ENCODE measurements around the gene KCNH8. TPM values are rescaled to one million over a fixed set of nuclear protein-coding genes. Genes with fewer than 3 reads are reported as not detected.

The KCNH8 gene
- total RNA-seq, 1 donor = 1.0 TPM

DNA sequence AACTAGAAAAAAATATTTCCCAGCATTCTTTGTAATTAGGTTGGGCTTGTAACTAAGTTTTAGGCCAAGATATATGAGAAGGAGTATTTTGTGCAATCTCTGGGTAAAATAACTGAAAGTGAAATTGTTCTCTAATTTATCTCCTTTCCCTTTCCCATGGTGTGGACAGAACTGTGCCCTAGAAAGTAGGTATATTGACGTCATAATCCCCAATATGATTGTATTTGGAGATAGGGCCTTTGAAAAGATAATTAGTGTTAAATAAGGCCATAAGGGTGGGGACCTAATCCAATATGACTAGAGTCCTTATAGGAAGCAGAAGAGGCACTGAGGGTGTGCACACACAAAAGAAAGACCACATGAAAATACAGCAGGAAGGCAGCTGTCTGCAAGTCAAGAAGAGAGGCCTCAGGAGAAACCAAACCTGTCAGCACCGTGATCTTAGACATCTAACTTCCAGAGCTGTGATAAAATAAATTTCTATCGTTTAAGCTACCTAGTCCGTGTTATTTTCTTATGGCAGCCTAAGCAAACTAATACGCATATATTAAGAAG is 106.6 kb downstream of the KCNH8 start:
- Histone ChIP-seq H3K27me3 (ENCODE audit: insufficient read depth, low read length) (no peaks in the 10 kb centered on the region), H3K4me3 (ENCODE audit: low read length) (no peak overlapping the region), H3K4me1 (ENCODE audit: insufficient read depth, low read length) (no peaks in the 10 kb centered on the region), H3K9me3 (ENCODE audit: low read depth, low read length) (no peaks in the 10 kb centered on the region)

DNA sequence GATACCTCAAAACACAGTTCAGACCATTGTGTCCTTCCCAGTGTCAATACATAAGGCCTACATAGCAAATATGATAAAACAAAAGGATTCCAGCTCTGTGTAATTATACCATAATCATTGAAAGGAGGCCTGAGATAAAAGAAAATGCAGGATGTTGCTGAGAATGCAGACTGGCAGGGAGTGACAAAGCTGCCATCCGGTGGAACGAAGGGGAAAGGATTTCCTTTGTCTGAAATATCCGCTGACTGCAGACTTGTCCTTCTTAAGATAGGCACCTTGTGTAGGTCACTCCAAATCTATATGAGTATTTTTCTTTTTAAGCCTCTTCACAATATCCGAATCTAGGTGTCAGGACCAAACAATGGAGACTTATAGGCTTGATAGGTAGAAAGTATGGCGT is 108.0 kb downstream of the KCNH8 start:
- Histone ChIP-seq H3K4me3 (ENCODE audit: low read length) (no peak overlapping the region), H3K4me1 (ENCODE audit: insufficient read depth, low read length) (no peaks in the 10 kb centered on the region), H3K9me3 (ENCODE audit: low read depth, low read length) (no peaks in the 10 kb centered on the region), H3K27me3 (ENCODE audit: insufficient read depth, low read length) (no peaks in the 10 kb centered on the region)

DNA sequence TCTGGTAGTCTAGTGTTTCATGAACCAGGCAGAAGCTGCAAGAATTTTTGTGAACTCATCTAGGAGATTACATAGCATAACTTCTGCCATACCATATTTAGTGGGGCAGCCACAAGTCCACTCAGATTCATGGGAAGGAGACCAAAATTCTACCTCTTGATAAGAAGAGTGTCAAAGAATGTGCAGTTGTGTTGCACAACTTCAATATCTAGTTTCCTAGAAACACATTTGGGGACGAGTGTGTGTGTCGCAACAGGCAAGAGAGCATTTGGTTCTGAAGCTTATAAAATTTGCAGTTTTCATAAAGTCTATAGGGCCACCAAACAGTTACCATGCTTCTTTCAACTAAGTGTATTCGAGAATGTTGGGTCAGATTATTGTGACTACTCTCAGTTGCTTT is 115.3 kb downstream of the KCNH8 start:
- Histone ChIP-seq H3K9me3 (ENCODE audit: low read depth, low read length) (no peaks in the 10 kb centered on the region), H3K4me1 (ENCODE audit: insufficient read depth, low read length) (peaks cover 6% of the 10 kb centered on the region), H3K27me3 (ENCODE audit: insufficient read depth, low read length) (no peaks in the 10 kb centered on the region), H3K4me3 (ENCODE audit: low read length) (no peak overlapping the region)

DNA sequence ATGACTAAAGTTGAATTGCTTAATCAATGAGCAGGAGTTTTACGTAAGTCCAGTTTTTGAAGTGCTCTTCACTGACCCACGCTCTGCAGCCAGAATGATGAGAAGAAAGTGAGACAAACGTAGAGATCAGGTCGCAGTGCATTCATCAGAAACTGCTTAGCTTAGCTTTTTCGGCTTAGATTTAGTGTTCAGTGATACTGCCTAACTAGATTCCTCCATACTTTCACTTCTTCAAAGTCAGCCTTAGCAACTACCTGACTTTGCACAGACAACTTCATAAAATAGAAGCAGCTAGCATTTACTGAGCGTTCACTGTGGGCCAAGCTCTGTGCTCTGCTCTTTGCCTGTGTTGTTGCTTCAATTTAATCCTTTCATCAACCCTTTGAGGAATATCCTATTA is 116.1 kb downstream of the KCNH8 start:
- no peaks in the 10 kb centered on the region for H3K9me3 ChIP-seq (ENCODE audit: low read depth, low read length)
- H3K4me3 ChIP-seq (ENCODE audit: low read length) = no peak overlapping the region
- no peaks in the 10 kb centered on the region for H3K27me3 ChIP-seq (ENCODE audit: insufficient read depth, low read length)
- peaks cover 6% of the 10 kb centered on the region for H3K4me1 ChIP-seq (ENCODE audit: insufficient read depth, low read length)

DNA sequence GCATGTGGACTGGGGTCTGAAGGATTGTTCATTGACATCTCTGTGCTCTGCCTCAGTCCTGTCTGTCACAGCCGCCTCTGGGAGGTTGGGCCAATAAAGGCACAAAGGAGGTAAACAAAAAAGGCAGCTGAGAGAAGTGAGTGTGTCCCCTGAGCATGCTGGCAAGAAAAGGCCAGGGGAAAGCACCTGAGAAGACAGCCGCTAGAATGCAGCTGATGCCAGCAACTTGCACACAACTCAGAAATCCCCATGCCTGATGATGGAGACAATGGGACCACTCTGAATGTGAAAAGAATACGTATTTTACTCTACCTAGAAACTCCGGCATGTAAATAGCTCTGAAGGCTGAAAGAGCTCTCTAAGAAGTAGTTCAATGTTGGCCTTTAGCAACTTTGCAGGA is 118.7 kb downstream of the KCNH8 start:
- no peaks in the 10 kb centered on the region for H3K9me3 ChIP-seq (ENCODE audit: low read depth, low read length)
- peaks cover 6% of the 10 kb centered on the region for H3K4me1 ChIP-seq (ENCODE audit: insufficient read depth, low read length)
- no peaks in the 10 kb centered on the region for H3K27me3 ChIP-seq (ENCODE audit: insufficient read depth, low read length)
- H3K4me3 ChIP-seq (ENCODE audit: low read length) = no peak overlapping the region

DNA sequence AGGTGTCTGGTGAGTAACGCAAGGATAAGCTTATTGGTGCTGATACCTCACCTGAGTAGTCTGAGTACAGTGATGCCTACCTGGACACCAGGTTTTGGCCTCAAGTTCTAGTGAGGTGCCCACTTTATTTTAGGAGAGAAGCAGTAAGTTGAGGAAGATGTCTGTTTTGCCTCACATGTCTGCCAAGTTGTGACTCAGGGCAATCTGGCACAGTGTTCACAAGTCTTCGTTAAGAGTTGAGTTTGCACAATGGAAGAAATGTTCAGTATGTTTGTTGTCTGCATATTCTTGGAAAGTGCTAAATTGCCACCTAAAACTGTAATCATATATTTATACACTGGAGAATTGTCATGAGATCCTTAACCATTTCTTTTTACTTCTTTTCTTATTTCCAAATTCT is 122.2 kb downstream of the KCNH8 start:
- Histone ChIP-seq H3K9me3 (ENCODE audit: low read depth, low read length) (no peaks in the 10 kb centered on the region), H3K27me3 (ENCODE audit: insufficient read depth, low read length) (no peaks in the 10 kb centered on the region), H3K4me1 (ENCODE audit: insufficient read depth, low read length) (no peaks in the 10 kb centered on the region), H3K4me3 (ENCODE audit: low read length) (no peak overlapping the region)

DNA sequence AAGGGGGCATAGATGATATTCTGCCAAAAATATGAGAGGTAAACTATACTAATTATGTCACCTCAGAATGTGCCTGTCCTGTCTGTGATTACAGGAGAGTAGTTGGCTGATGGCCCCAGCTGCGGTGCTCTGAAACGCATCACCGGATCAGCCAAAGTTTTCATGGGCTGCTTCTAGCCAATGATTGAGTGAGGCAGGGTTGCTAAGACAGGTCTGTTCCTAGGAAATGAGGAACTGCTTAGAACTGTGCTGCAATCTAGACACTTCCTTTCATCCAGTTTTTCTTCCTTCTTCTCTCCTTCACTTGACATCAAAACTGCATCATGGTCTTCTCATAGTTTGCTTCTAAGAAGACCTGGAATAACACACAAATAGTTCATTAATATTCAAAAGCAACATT is 124.0 kb downstream of the KCNH8 start:
- H3K9me3 ChIP-seq (ENCODE audit: low read depth, low read length) = no peaks in the 10 kb centered on the region
- no peaks in the 10 kb centered on the region for H3K4me1 ChIP-seq (ENCODE audit: insufficient read depth, low read length)
- no peak overlapping the region for H3K4me3 ChIP-seq (ENCODE audit: low read length)
- no peaks in the 10 kb centered on the region for H3K27me3 ChIP-seq (ENCODE audit: insufficient read depth, low read length)

DNA sequence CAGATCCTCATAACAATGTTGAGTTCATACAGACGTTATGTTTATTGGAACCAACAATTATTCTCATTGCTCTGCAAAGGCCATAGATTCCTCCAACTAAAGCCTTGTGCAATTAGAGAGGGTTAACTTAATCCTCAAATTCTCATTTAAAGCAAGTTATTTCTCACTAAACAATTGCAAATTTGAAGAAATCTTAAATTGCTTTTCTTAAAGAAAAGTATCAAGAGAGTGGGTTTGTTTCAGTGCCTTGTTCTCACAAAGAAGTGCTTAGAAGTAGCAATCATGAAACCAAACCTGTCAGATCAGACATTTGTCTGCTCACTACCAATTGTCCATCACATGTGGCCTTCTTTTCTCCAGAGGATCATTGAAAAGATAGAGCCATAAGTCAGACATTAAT is 124.8 kb downstream of the KCNH8 start:
- Histone ChIP-seq H3K4me1 (ENCODE audit: insufficient read depth, low read length) (no peaks in the 10 kb centered on the region), H3K9me3 (ENCODE audit: low read depth, low read length) (no peaks in the 10 kb centered on the region), H3K4me3 (ENCODE audit: low read length) (no peak overlapping the region), H3K27me3 (ENCODE audit: insufficient read depth, low read length) (no peaks in the 10 kb centered on the region)

DNA sequence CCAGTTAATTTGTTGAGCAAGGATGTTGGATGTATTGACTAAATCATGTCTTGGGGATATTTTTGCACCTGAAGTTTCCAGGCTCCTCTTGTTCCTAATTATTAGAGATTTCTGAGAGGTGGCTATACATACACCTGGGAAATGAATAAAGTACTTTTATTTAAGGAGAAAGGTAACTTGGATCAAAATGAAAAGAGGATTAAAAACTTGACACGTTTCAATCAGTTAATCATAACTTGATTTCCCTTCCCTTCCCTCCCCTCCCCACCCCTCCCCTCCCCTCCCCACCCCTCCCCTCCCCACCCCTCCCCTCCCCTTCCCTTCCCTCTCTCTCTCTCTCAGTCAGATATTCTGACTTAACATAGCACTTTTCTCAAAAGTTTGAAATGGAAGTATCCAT is 126.3 kb downstream of the KCNH8 start:
- no peaks in the 10 kb centered on the region for H3K27me3 ChIP-seq (ENCODE audit: insufficient read depth, low read length)
- no peaks in the 10 kb centered on the region for H3K4me1 ChIP-seq (ENCODE audit: insufficient read depth, low read length)
- no peaks in the 10 kb centered on the region for H3K9me3 ChIP-seq (ENCODE audit: low read depth, low read length)
- H3K4me3 ChIP-seq (ENCODE audit: low read length) = no peak overlapping the region

DNA sequence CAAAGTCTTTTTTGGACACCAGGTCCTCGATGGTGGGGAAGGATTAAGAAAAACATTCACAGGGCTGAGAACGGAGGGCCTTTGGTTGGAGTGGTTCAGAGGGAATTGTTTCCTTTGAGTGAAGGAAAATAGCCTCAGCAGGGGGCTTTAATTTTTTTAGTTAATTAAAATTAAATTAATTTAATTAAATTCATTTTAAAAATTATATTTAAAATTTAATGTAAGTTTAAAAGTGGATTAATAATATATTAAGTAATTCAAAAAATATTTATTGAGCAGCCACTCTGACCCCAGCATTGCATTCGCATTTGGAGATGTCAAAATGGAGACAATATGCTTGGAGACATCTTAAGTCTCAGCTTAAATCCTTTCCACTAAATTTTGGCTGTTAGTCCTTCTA is 136.7 kb downstream of the KCNH8 start:
- Histone ChIP-seq H3K9me3 (ENCODE audit: low read depth, low read length) (no peaks in the 10 kb centered on the region), H3K27me3 (ENCODE audit: insufficient read depth, low read length) (no peaks in the 10 kb centered on the region), H3K4me3 (ENCODE audit: low read length) (no peak overlapping the region), H3K4me1 (ENCODE audit: insufficient read depth, low read length) (no peaks in the 10 kb centered on the region)

DNA sequence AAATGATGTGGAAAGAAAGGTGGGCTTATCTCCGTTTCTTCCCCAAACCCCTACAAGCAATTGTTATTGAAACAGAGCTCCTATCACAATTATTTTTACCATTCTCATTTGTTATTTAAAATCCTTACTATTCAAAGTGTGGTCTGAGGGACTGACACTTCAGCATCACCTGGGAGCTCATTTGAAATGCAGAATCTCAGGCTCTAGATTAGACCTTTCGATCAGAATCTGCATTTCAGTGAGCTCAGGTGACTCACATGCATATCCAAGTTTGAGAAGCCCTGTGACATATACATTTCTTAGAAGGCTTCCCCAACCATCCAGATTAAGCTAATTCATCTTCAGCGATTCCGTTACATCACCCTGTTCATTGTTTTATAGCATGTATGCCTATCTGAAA is 145.0 kb downstream of the KCNH8 start:
- Histone ChIP-seq H3K9me3 (ENCODE audit: low read depth, low read length) (no peaks in the 10 kb centered on the region), H3K27me3 (ENCODE audit: insufficient read depth, low read length) (no peaks in the 10 kb centered on the region), H3K4me1 (ENCODE audit: insufficient read depth, low read length) (no peaks in the 10 kb centered on the region), H3K4me3 (ENCODE audit: low read length) (no peak overlapping the region)

DNA sequence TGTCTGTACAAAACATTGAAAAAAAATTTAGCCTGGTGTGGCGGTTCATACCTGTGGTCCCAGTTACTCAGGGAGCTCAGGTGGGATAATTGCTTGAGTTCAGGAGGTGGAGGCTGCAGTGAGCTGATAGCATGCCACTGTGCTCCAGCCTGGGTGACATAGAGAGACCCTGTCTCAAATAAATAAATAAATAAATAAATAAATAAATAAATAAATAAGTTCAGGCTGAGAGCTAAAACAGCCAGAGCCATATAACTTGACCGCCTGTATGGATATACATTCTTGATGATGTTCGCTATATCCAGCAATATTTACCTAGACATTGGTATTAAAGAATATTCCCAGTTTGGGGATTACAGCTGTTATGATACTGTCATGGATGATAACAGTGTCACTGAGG is 146.9 kb downstream of the KCNH8 start:
- Histone ChIP-seq H3K4me3 (ENCODE audit: low read length) (no peak overlapping the region), H3K27me3 (ENCODE audit: insufficient read depth, low read length) (no peaks in the 10 kb centered on the region), H3K4me1 (ENCODE audit: insufficient read depth, low read length) (no peaks in the 10 kb centered on the region)

DNA sequence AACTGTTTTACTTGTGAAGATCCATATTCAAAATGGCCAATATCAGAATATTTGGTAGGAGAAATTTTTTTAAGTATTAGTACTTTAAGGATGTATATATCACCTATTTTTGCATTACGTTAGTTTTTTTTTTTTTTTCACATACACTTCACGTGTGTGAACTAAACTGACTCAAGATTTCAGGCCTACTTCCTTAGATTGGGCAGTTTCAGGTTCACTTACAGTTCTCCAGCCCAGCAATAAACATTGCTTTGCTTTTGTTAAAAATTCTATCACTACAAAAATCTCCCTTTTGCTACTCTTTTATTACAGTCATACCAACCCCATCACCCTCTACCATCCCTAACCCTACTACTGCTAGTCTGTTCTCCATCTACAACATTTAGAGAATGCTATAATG is 183.6 kb downstream of the KCNH8 start:
- Histone ChIP-seq H3K4me1 (ENCODE audit: insufficient read depth, low read length) (no peaks in the 10 kb centered on the region), H3K9me3 (ENCODE audit: low read depth, low read length) (no peaks in the 10 kb centered on the region), H3K4me3 (ENCODE audit: low read length) (no peak overlapping the region), H3K27me3 (ENCODE audit: insufficient read depth, low read length) (no peaks in the 10 kb centered on the region)

More for the DNA sequence above, 146.9 kb downstream of the KCNH8 start:
- no peaks in the 10 kb centered on the region for H3K9me3 ChIP-seq (ENCODE audit: low read depth, low read length)

DNA sequence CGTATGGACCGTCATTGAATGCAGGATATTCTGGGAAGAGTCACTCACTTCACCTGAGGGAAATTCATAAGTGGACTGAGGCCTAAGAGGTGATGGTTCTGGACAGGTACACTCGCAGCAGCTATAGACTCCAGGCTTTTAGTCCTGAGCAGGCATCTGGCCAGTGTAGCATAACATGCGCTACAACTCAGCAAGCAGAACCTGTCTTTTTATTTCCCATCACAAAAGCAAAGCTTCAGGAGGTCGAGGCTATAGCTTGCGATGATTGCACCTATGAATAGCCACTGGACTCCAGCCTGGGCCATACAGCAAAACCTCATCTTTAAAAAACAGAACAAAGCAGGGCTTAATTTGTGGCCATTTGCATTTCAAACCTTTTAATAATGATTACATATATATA is 185.8 kb downstream of the KCNH8 start:
- no peaks in the 10 kb centered on the region for H3K27me3 ChIP-seq (ENCODE audit: insufficient read depth, low read length)
- H3K4me1 ChIP-seq (ENCODE audit: insufficient read depth, low read length) = no peaks in the 10 kb centered on the region
- H3K9me3 ChIP-seq (ENCODE audit: low read depth, low read length) = no peaks in the 10 kb centered on the region
- H3K4me3 ChIP-seq (ENCODE audit: low read length) = no peak overlapping the region

DNA sequence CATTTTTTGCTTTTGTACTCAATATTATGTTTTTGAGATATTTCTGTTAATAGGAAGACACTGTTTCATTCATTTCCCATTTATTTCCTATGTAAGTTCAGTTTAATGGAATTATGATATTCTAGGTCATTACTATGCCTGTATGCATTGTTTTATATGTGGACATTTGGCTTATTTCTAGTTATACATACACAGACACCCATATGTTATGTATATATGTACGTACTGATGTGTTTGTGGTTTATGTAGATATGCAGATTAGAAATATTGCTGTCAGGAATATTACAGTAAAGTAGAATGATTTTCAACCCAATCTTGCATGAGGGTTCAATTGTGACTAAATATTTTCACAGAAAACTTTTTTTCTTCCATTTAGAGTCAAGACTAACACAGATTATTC is 190.5 kb downstream of the KCNH8 start:
- H3K4me3 ChIP-seq (ENCODE audit: low read length) = no peak overlapping the region
- H3K27me3 ChIP-seq (ENCODE audit: insufficient read depth, low read length) = no peaks in the 10 kb centered on the region
- no peaks in the 10 kb centered on the region for H3K9me3 ChIP-seq (ENCODE audit: low read depth, low read length)
- no peaks in the 10 kb centered on the region for H3K4me1 ChIP-seq (ENCODE audit: insufficient read depth, low read length)

DNA sequence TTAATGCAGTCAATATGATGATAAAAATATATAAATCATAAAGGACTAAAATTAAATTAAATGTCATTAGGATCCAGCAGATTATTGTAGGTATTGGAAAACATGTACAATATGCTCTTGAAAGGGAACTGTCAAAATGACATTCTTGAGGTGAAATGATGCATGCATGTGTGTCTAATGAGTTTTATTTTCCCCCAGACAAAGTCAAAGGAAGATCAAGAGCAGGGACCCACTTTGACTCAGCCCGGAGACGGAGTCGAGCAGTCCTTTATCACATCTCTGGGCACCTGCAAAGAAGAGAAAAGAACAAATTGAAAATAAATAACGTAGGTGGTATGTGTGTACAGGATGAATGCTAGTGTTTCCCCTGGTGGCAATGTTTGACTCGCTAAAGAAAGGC is 194.1 kb downstream of the KCNH8 start:
- Histone ChIP-seq H3K9me3 (ENCODE audit: low read depth, low read length) (no peaks in the 10 kb centered on the region), H3K4me3 (ENCODE audit: low read length) (no peak overlapping the region), H3K4me1 (ENCODE audit: insufficient read depth, low read length) (no peaks in the 10 kb centered on the region), H3K27me3 (ENCODE audit: insufficient read depth, low read length) (no peaks in the 10 kb centered on the region)

DNA sequence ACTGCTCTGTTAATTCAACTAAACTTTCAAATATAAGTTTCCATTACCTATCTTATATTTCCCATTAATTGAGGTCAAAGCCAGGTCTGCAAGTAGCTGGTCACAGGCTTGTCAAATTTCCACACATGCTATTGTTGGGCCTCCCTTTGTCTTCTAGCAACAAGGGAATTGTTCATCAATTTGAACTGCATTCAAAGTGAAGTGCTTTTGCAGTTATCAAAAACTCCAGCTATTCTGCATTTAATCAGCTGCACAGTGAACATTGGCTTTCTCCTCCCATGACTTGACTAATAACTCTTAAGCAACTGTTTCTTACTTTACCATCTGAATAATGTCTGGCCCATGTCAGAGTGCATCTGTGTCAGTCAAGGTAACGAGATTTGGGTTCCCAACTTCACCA is 198.4 kb downstream of the KCNH8 start:
- Histone ChIP-seq H3K27me3 (ENCODE audit: insufficient read depth, low read length) (no peaks in the 10 kb centered on the region), H3K4me1 (ENCODE audit: insufficient read depth, low read length) (no peaks in the 10 kb centered on the region), H3K9me3 (ENCODE audit: low read depth, low read length) (no peaks in the 10 kb centered on the region), H3K4me3 (ENCODE audit: low read length) (no peak overlapping the region)

Measured in mononuclear cell (primary cell).